Measurements from ENCODE around the gene PEX11A. TPM values are rescaled to one million over a fixed set of nuclear protein-coding genes. Genes with fewer than 3 reads are reported as not detected.

The PEX11A gene
- 10 to 100 TPM; 10.0 to 46.4 (median 21.8) TPM for total RNA-seq

GRCh38 chr15:89690276-89691218, at the start of gene PEX11A, which contains the start of gene WDR93:
PEX11A (minus strand) TSS chr15:89690754; CDS start chr15:89690632, 122 bp downstream.
WDR93 (plus strand) TSS chr15:89690811; CDS start chr15:89701747, 10,936 bp downstream.
- peak; percentile 51 to 65 for TF ChIP-seq POLR2A (IDR thresholded peaks at IDR 0.05)
- TF ChIP-seq CTCF (IDR thresholded peaks at IDR 0.05 in 4 of 5, conservative IDR thresholded peaks at IDR 0.05 in 1 of 5): no peak
- intact Hi-C loops (cut with DNase I; ENCODE audit: low total_unique reads): loop anchor here (10.0 kb wide), 1 partner anchor 46 kb away; no protein-coding TSS in a partner anchor

GRCh38 chr15:89740137-89740536, 49.6 kb upstream of the PEX11A start:
- H3K27me3 ChIP-seq: no peaks in the 10 kb centered on the region
- no peaks in the 10 kb centered on the region for H3K36me3 ChIP-seq
- H3K4me3 ChIP-seq: no peak overlapping the region
- no peak overlapping the region for H3K27ac ChIP-seq
- TF ChIP-seq POLR2A (IDR thresholded peaks at IDR 0.05): no peak
- peak; percentile 73 to 94 (median 86) for TF ChIP-seq CTCF (IDR thresholded peaks at IDR 0.05 in 4 of 5, conservative IDR thresholded peaks at IDR 0.05 in 1 of 5)
- in situ Hi-C loops (cut with MboI; ENCODE audit: low sequenced_read_pairs in 4 of 4) (no loop called here), intact Hi-C loops (cut with DNase I; ENCODE audit: low total_unique reads) (no loop called here)
- ATAC-seq (peak; percentile 88 to 95), DNase-seq (peak; percentile 28 to 39)
- no peaks in the 10 kb centered on the region for H3K4me1 ChIP-seq
- no peaks in the 10 kb centered on the region for H3K9me3 ChIP-seq

More at GRCh38 chr15:89690276-89691218, at the start of gene PEX11A, which contains the start of gene WDR93:
- no peaks in the 10 kb centered on the region for H3K36me3 ChIP-seq
- H3K27ac ChIP-seq: peak within 1 kb of the TSS; percentile 76 to 80 (median 79)
- H3K9me3 ChIP-seq: no peaks in the 10 kb centered on the region
- in situ Hi-C loops (cut with MboI; ENCODE audit: low sequenced_read_pairs in 4 of 4): no loop called here
- H3K4me3 ChIP-seq: peak within 1 kb of the TSS; percentile 65 to 93 (median 90)
- DNase-seq (peak; percentile 70 to 78), ATAC-seq (peak; percentile 92 to 93)
- H3K27me3 ChIP-seq: no peaks in the 10 kb centered on the region
- H3K4me1 ChIP-seq: peaks cover 12% of the 10 kb centered on the region in 2 donors

GRCh38 chr15:89735773-89736172, 45.2 kb upstream of the PEX11A start:
- no peaks in the 10 kb centered on the region for H3K4me1 ChIP-seq

More at GRCh38 chr15:89735773-89736172, 45.2 kb upstream of the PEX11A start:
- Histone ChIP-seq H3K27ac (no peak overlapping the region), H3K36me3 (no peaks in the 10 kb centered on the region), H3K4me3 (no peak overlapping the region), H3K9me3 (no peaks in the 10 kb centered on the region), H3K27me3 (peaks cover 0 to 2% (median 0%) of the 10 kb centered on the region in 3 donors)
- TF ChIP-seq CTCF (IDR thresholded peaks at IDR 0.05 in 4 of 5, conservative IDR thresholded peaks at IDR 0.05 in 1 of 5) (no peak), POLR2A (IDR thresholded peaks at IDR 0.05) (no peak)
- in situ Hi-C loops (cut with MboI; ENCODE audit: low sequenced_read_pairs in 4 of 4): no loop called here
- no peak for DNase-seq
- intact Hi-C loops (cut with DNase I; ENCODE audit: low total_unique reads): no loop called here
- no peak for ATAC-seq

All from gastrocnemius medialis (tissue), 4 donors.